Sigmoid colon (tissue), 7 donors: ENCODE data around the gene CTBP2. TPM values are rescaled to one million over a fixed set of nuclear protein-coding genes. Genes with fewer than 3 reads are reported as not detected.

Experiments used
- DNase-seq: peaks from one replicate; pipeline ENCODE4 v3.0.0-alpha.2; 2019
- H3K27ac ChIP-seq, 4 donors: fragments of 200-600 bp; sonication (generic); one replicate each; pipeline ENCODE4 v1.5.1; 2016 to 2019; ENCODE audit warnings: mild to moderate bottlenecking in 1 of 4
- H3K27me3 ChIP-seq, 3 donors: fragments of 200-600 bp; sonication (generic); one replicate each; pipeline ENCODE4 v1.5.1; 2019; ENCODE audit warnings: mild to moderate bottlenecking in 1 of 3
- H3K36me3 ChIP-seq, 4 donors: fragments of 200-600 bp; sonication (generic); one replicate each; pipeline ENCODE4 v1.5.1; 2016 to 2019
- H3K4me1 ChIP-seq, 4 donors: fragments of 200-600 bp; sonication (generic); one replicate each; pipeline ENCODE4 v1.5.1; 2017 to 2019
- H3K4me3 ChIP-seq, 4 donors: fragments of 200-600 bp; sonication (generic); one replicate each; pipeline ENCODE4 v1.5.1; 2017 to 2019; ENCODE audit warnings: mild to moderate bottlenecking in 2 of 4, moderate library complexity in 1 of 4
- H3K9me3 ChIP-seq, 4 donors: fragments of 200-600 bp in 3 of 4; sonication (generic) in 3 of 4; one replicate each; pipeline versions ENCODE4 v1.5.1 to v1.6.1; 2013 to 2019
- EP300 ChIP-seq, 4 donors: sonication (generic); formaldehyde crosslinking; IDR thresholded peaks; one replicate each; pipeline ENCODE4 v1.6.1; 2017; ENCODE audit warnings: antibody characterized with exemption in 4 of 4
- POLR2A ChIP-seq, 2 donors: fragments of 450-650 bp; IDR thresholded peaks; one replicate each; pipeline ENCODE4 v1.6.1; 2016; ENCODE audit warnings: antibody characterized with exemption in 2 of 2, mild to moderate bottlenecking in 2 of 2, moderate library complexity in 2 of 2
- POLR2AphosphoS5 ChIP-seq, 4 donors: sonication (generic); formaldehyde crosslinking; IDR thresholded peaks; one replicate each; pipeline ENCODE4 v1.6.1; 2017; ENCODE audit warnings: antibody characterized with exemption in 4 of 4
- WGBS, 2 donors: extraction: QIAGEN DNeasy Blood & Tissue Kit; methylation state at CpG; one replicate each; pipeline ENCODE4 v1.1.7; 2013; 5-methylcytosine and 5-hydroxymethylcytosine counted together
- intact Hi-C: fragments of 100-400 bp; cut with DNase I; formaldehyde crosslinking; loops from one replicate; pipeline ENCODE4 v1.15.1; 2023
- polyA plus RNA-seq, 3 donors: library from polyadenylated mRNA; stranded (reverse); fragments of 200-250 nt; gene quantifications; one replicate each; pipeline ENCODE4 v1.2.3, GENCODE V29; 2013
- total RNA-seq, 4 donors: library from RNA; depleted of rRNA; stranded (reverse); fragments of >200 nt; gene quantifications; one replicate each; pipeline ENCODE4 v1.1.0, GENCODE V29; 2016
- TF ChIP-seq, protein P1 (sequence below), 4 experiments: fragments of 450-650 bp in 3 of 4; fragments of 200-600 bp in 1 of 4; IDR thresholded peaks; one replicate each; pipeline ENCODE4 v1.5.1; 2016 to 2019; ENCODE audit warnings: antibody characterized with exemption in 4 of 4, mild to moderate bottlenecking in 3 of 4, moderate library complexity in 2 of 4
- donor health status: healthy with polysubstance abuse.
- donor health status: Bipolar disorder and iron deficiency.
- donor health status: healthy.

The CTBP2 gene
- total and polyA plus RNA-seq, 7 donors = 31.2 to 62.4 (median 52.0) TPM

DNA sequence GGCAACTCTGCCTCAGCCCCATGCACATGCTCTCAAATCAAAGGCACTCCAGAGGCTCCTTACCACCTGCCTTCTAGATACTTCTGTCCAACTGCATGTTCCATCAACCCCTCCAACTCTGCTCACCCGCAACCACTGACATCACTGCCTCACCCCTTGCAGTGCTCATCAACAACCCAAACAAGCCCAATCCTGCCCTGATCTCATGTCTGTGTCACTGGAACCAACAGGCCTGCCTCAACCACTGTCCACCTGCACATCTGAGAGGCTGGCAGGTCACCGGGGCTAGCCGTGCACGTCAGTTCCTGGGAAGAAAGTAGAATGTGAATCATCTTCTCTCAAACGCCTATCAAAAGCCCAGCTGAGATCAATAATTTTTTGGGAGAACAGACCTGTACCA is 33.3 kb downstream of the CTBP2 start:
- intact Hi-C loops = no loop called here
- Histone ChIP-seq H3K27ac (no peak overlapping the region), H3K36me3 (peaks cover 0 to 32% (median 6%) of the 10 kb centered on the region in 4 donors), H3K4me3 (no peak overlapping the region), H3K27me3 (no peaks in the 10 kb centered on the region), H3K4me1 (peaks cover 0 to 47% (median 41%) of the 10 kb centered on the region in 4 donors), H3K9me3 (no peaks in the 10 kb centered on the region)
- no peak for TF ChIP-seq POLR2AphosphoS5 (IDR thresholded peaks at IDR 0.05)
- no peak for TF ChIP-seq EP300 (IDR thresholded peaks at IDR 0.05)
- TF ChIP-seq, protein P1, sequence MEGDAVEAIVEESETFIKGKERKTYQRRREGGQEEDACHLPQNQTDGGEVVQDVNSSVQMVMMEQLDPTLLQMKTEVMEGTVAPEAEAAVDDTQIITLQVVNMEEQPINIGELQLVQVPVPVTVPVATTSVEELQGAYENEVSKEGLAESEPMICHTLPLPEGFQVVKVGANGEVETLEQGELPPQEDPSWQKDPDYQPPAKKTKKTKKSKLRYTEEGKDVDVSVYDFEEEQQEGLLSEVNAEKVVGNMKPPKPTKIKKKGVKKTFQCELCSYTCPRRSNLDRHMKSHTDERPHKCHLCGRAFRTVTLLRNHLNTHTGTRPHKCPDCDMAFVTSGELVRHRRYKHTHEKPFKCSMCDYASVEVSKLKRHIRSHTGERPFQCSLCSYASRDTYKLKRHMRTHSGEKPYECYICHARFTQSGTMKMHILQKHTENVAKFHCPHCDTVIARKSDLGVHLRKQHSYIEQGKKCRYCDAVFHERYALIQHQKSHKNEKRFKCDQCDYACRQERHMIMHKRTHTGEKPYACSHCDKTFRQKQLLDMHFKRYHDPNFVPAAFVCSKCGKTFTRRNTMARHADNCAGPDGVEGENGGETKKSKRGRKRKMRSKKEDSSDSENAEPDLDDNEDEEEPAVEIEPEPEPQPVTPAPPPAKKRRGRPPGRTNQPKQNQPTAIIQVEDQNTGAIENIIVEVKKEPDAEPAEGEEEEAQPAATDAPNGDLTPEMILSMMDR (IDR thresholded peaks at IDR 0.05) = no peak
- TF ChIP-seq POLR2A (IDR thresholded peaks at IDR 0.05) = no peak
- WGBS, 2 donors = 85 to 94% methylated on average over 5 of the region's 5 CpGs
- DNase-seq = no peak

DNA sequence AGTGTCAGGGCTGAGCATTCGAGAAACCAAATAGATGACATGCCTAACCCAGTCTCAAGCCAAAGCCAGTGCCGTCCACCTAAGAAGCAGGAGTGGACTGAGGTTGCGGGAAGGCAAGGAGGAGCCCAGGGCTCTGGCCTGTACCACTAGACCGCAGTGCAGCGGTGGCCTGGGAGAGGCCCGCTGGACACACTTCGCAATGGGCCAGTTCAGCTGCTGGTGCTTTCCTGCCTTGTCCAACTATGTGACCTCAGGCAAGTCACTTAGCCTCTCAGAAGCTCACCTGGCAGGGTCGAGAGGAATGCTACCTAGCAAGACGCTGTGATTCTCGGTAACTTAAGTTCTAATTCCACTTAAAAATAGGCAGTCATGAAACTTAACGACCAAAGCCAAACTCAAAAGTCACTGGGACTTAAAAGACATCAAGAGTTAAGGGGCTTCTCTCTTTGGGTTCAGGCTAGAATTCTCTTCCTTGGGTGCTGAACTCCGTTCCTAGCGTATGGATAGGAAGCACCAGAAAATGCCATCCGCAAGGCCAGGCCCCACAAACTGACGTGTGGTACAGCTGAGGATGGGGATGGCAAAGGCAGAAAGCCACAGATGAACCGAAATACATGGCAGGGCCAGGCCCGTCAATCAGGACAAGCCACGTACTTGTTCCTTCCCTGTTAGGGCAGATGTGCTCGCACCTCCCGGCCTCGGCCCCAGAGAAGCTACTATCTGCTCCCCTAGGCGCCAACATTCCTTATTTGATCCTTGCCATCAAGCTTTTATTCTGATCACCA is 34.2 kb downstream of the CTBP2 start:
- H3K36me3 ChIP-seq = peaks cover 0 to 27% (median 0%) of the 10 kb centered on the region in 4 donors
- peaks cover 0 to 47% (median 42%) of the 10 kb centered on the region in 4 donors for H3K4me1 ChIP-seq
- H3K9me3 ChIP-seq = no peaks in the 10 kb centered on the region
- H3K27me3 ChIP-seq = no peaks in the 10 kb centered on the region
- 86 to 93% methylated on average over 22 of the region's 22 CpGs for WGBS, 2 donors
- TF ChIP-seq, protein P1 (IDR thresholded peaks at IDR 0.05) = no peak
- TF ChIP-seq EP300 (IDR thresholded peaks at IDR 0.05) (no peak), POLR2AphosphoS5 (IDR thresholded peaks at IDR 0.05) (no peak), POLR2A (IDR thresholded peaks at IDR 0.05) (no peak)
- no peak overlapping the region for H3K4me3 ChIP-seq
- H3K27ac ChIP-seq = peak overlapping the region in 1 of 4 donors; percentile 85
- intact Hi-C loops = no loop called here
- no peak for DNase-seq

DNA sequence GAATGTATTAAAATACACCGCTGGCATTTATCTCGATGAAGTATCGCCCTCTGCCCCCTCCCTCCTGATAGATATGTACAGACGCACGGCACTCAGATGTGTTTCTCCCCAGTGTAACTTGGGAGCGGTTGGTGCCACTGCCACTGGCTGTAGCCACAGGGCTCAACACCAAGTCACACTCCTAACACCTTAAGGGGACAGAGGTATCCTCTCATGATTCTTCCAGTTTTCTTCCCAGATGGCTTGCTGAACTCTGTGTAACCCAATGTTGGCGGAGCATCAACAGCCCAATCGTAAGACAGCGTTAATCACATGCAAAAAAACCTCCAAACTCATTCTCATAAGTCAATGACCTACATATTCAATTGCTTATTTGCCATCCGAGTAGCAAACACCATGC is 35.5 kb downstream of the CTBP2 start:
- WGBS, 2 donors = 37 to 75% methylated on average over 10 of the region's 10 CpGs
- peak; percentile 57 for DNase-seq
- TF ChIP-seq POLR2AphosphoS5 (IDR thresholded peaks at IDR 0.05) (no peak), POLR2A (IDR thresholded peaks at IDR 0.05) (no peak)
- TF ChIP-seq, protein P1 (IDR thresholded peaks at IDR 0.05) = no peak
- H3K4me1 ChIP-seq = peaks cover 0 to 59% (median 51%) of the 10 kb centered on the region in 4 donors
- H3K27ac ChIP-seq = peak overlapping the region; percentile 76 to 85 (median 78)
- peaks cover 0 to 17% (median 0%) of the 10 kb centered on the region in 4 donors for H3K36me3 ChIP-seq
- no peak overlapping the region for H3K4me3 ChIP-seq
- intact Hi-C loops = no loop called here
- no peaks in the 10 kb centered on the region for H3K27me3 ChIP-seq
- no peaks in the 10 kb centered on the region for H3K9me3 ChIP-seq

DNA sequence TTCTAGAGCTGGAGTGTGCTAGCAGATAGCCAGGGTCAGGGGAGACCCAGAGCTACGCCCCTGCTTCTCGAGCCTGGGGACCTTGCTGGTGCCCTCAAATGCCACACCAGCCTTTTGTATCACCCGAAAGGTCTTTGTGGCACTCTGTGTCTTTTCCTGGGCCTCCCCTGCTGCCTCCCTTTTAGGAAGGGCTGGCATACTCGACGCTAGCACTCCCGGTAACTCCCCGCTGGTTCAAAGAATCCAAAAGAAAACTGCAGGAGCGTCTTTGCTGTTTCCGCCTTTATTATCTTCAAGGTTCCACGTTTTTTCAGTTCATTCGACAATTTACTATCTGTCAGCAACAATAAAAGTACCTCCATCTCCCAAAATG is 36.3 kb downstream of the CTBP2 start:
- intact Hi-C loops = no loop called here
- WGBS, 2 donors = 18 to 62% methylated on average over 11 of the region's 11 CpGs
- Histone ChIP-seq H3K36me3 (peaks cover 0 to 10% (median 0%) of the 10 kb centered on the region in 4 donors), H3K27ac (peak overlapping the region; percentile 76 to 85 (median 78)), H3K9me3 (no peaks in the 10 kb centered on the region), H3K4me3 (peak overlapping the region in 3 of 4 donors; percentile 6 to 26 (median 16)), H3K27me3 (no peaks in the 10 kb centered on the region), H3K4me1 (peaks cover 0 to 62% (median 57%) of the 10 kb centered on the region in 4 donors)
- no peak for TF ChIP-seq POLR2AphosphoS5 (IDR thresholded peaks at IDR 0.05)
- TF ChIP-seq, protein P1 (IDR thresholded peaks at IDR 0.05) = no peak
- no peak for TF ChIP-seq EP300 (IDR thresholded peaks at IDR 0.05)
- TF ChIP-seq POLR2A (IDR thresholded peaks at IDR 0.05) = no peak
- no peak for DNase-seq
